Hepatocyte (in vitro differentiated cells): ENCODE data around the gene CYP27C1. TPM values are rescaled to one million over a fixed set of nuclear protein-coding genes. Genes with fewer than 3 reads are reported as not detected.

ENCODE experiments used
- DNase-seq: peaks from one replicate; pipeline ENCODE4 v3.0.0-alpha.2; 2016; ENCODE audit warnings: low spot score
- H2AFZ ChIP-seq: fragments of 200-600 bp; sonication (generic); 2 replicates; pipeline ENCODE4 v1.6.0; 2016; ENCODE audit warnings: antibody characterized with exemption, mild to moderate bottlenecking
- H3K27ac ChIP-seq: fragments of 200-600 bp; sonication (generic); 2 replicates; pipeline ENCODE4 v1.5.1; 2016; ENCODE audit warnings: mild to moderate bottlenecking
- H3K27me3 ChIP-seq: fragments of 200-600 bp; sonication (generic); 2 replicates; pipeline ENCODE4 v1.6.1; 2016
- H3K36me3 ChIP-seq: fragments of 200-600 bp; sonication (generic); replicated peaks from 2 replicates; pipeline ENCODE4 v1.5.1; 2016; ENCODE audit warnings: low read depth; ENCODE audit not compliant: insufficient read depth
- H3K4me1 ChIP-seq: fragments of 200-600 bp; sonication (generic); 2 replicates; pipeline ENCODE4 v1.5.1; 2016; ENCODE audit warnings: mild to moderate bottlenecking, moderate library complexity; ENCODE audit not compliant: insufficient read depth
- H3K4me2 ChIP-seq: fragments of 200-600 bp; sonication (generic); 2 replicates; pipeline ENCODE4 v1.6.0; 2016
- H3K4me3 ChIP-seq: fragments of 200-600 bp; sonication (generic); 2 replicates; pipeline ENCODE4 v1.5.1; 2016; ENCODE audit warnings: mild to moderate bottlenecking
- H3K79me2 ChIP-seq: fragments of 200-600 bp; sonication (generic); 2 replicates; pipeline ENCODE4 v1.6.0; 2017; ENCODE audit warnings: mild to moderate bottlenecking
- H3K9me2 ChIP-seq: fragments of 200-600 bp; sonication (generic); replicated peaks from 2 replicates; pipeline ENCODE4 v1.6.0; 2017; ENCODE audit warnings: mild to moderate bottlenecking; ENCODE audit not compliant: insufficient read depth
- H3K9me3 ChIP-seq: fragments of 200-600 bp; sonication (generic); 2 replicates; pipeline ENCODE4 v1.5.1; 2016; ENCODE audit warnings: low read depth, mild to moderate bottlenecking
- H4K20me1 ChIP-seq: fragments of 200-600 bp; sonication (generic); 2 replicates; pipeline ENCODE4 v1.6.0; 2016; ENCODE audit warnings: mild to moderate bottlenecking; ENCODE audit not compliant: insufficient read depth, poor library complexity, severe bottlenecking
- EZH2 ChIP-seq: fragments of 200-600 bp; sonication (generic); IDR thresholded peaks from 2 replicates; pipeline ENCODE4 v1.6.1; 2016; ENCODE audit warnings: antibody characterized with exemption, mild to moderate bottlenecking, borderline replicate concordance
- EZH2phosphoT487 ChIP-seq: fragments of 200-600 bp; sonication (generic); IDR thresholded peaks from one replicate; pipeline ENCODE4 v1.6.1; 2018; ENCODE audit warnings: antibody characterized with exemption, mild to moderate bottlenecking, low read depth, moderate library complexity; ENCODE audit not compliant: unreplicated experiment, severe bottlenecking
- WGBS: methylation state at CpG from one replicate; pipeline ENCODE4 v1.1.6; 2016; ENCODE audit warnings: low lambda C conversion rate; ENCODE audit errors: missing lambda C conversion rate; 5-methylcytosine and 5-hydroxymethylcytosine counted together
- polyA plus RNA-seq: library from polyadenylated mRNA; unstranded; fragments of >200 nt; fragmentation: Nextera tagmentation; extraction: Ambion mirVana; gene quantifications from 2 replicates; pipeline ENCODE4 v1.2.1, GENCODE V29; 2016
- total RNA-seq: library from RNA; depleted of rRNA; stranded (reverse); fragments of >200 nt; gene quantifications from 2 replicates; pipeline ENCODE4 v1.2.3, GENCODE V29; 2014
- TF ChIP-seq, protein P1 (sequence below): fragments of 200-600 bp; sonication (generic); IDR thresholded peaks from 2 replicates; pipeline ENCODE4 v1.5.1; 2016; ENCODE audit warnings: antibody characterized with exemption, mild to moderate bottlenecking; ENCODE audit not compliant: poor library complexity

The CYP27C1 gene
- total and polyA plus RNA-seq, 2 experiments from 2014 or later = 1.2 to 1.4 TPM

- no peak overlapping the region for H2AFZ ChIP-seq
- H3K27me3 ChIP-seq = no peaks in the 10 kb centered on the region
- no peaks in the 10 kb centered on the region for H3K9me3 ChIP-seq
- H3K27ac ChIP-seq = peak overlapping the region; percentile 22
- H4K20me1 ChIP-seq = no peaks in the 10 kb centered on the region
- WGBS = 56% methylated on average over 5 of the region's 5 CpGs
- H3K79me2 ChIP-seq = no peaks in the 10 kb centered on the region
- no peak overlapping the region for H3K4me2 ChIP-seq
- no peak overlapping the region for H3K4me3 ChIP-seq
- TF ChIP-seq, protein P1, sequence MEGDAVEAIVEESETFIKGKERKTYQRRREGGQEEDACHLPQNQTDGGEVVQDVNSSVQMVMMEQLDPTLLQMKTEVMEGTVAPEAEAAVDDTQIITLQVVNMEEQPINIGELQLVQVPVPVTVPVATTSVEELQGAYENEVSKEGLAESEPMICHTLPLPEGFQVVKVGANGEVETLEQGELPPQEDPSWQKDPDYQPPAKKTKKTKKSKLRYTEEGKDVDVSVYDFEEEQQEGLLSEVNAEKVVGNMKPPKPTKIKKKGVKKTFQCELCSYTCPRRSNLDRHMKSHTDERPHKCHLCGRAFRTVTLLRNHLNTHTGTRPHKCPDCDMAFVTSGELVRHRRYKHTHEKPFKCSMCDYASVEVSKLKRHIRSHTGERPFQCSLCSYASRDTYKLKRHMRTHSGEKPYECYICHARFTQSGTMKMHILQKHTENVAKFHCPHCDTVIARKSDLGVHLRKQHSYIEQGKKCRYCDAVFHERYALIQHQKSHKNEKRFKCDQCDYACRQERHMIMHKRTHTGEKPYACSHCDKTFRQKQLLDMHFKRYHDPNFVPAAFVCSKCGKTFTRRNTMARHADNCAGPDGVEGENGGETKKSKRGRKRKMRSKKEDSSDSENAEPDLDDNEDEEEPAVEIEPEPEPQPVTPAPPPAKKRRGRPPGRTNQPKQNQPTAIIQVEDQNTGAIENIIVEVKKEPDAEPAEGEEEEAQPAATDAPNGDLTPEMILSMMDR = no peak
- TF ChIP-seq EZH2phosphoT487 = no peak
- TF ChIP-seq EZH2 = no peak
- no peak for DNase-seq
- H3K4me1 ChIP-seq = no peaks in the 10 kb centered on the region
- no peaks in the 10 kb centered on the region for H3K36me3 ChIP-seq
- no peaks in the 10 kb centered on the region for H3K9me2 ChIP-seq
Measured at GRCh38 chr2:127193967-127194280, 26.2 kb downstream of the CYP27C1 start.

DNA sequence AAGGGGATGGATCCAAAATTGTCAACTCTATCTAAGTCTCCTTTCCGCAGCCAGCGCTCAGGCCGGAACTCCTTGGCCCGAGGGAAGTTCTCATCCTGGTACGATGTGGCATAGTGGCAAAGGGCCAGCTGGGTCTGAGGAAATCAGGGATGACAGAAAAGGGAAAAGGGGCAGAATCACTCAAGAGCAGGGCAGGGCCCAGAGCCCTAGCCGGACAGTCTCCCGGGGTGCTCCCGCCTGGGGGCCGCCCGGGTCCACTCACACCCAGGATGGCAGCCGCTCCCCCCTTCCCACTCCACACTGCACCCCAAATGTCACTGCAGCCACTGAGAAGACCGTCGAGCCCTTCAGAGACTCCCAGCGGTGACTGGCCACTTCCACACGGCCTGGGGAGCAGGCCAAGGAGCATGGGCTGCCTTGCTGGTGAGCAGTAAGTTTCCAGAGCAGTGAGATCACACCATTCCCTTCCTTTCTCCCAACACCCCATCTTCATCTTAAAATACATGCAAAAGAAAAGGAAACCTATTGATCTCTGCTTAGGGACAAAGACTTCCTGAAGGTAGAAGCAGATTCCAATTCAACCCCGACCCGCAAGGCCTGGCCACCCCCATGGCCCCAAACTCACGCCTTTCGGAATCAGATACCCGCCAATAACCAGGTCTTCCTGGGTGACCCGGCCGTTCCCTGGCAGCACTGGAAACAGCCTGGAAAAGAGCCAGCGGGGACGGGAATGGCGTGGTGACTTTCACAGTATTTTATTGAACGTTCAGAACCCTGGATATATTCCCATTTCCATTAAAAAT is 26.7 kb downstream of the CYP27C1 start:
- 87% methylated on average over 22 of the region's 26 CpGs for WGBS
- TF ChIP-seq, protein P1 = no peak
- TF ChIP-seq EZH2 = no peak
- no peak for TF ChIP-seq EZH2phosphoT487
- H2AFZ ChIP-seq = no peak overlapping the region
- peak overlapping the region; percentile 22 for H3K27ac ChIP-seq
- no peak overlapping the region for H3K4me2 ChIP-seq
- H3K4me1 ChIP-seq = no peaks in the 10 kb centered on the region
- no peaks in the 10 kb centered on the region for H3K9me3 ChIP-seq
- H4K20me1 ChIP-seq = no peaks in the 10 kb centered on the region
- H3K9me2 ChIP-seq = no peaks in the 10 kb centered on the region
- no peaks in the 10 kb centered on the region for H3K27me3 ChIP-seq
- H3K4me3 ChIP-seq = no peak overlapping the region
- DNase-seq = no peak
- no peaks in the 10 kb centered on the region for H3K36me3 ChIP-seq
- no peaks in the 10 kb centered on the region for H3K79me2 ChIP-seq

- Histone ChIP-seq H3K27me3 (no peaks in the 10 kb centered on the region), H3K4me3 (no peak overlapping the region), H3K4me2 (no peak overlapping the region), H3K27ac (no peak overlapping the region), H3K79me2 (no peaks in the 10 kb centered on the region), H3K9me3 (no peaks in the 10 kb centered on the region), H3K4me1 (no peaks in the 10 kb centered on the region), H3K36me3 (no peaks in the 10 kb centered on the region), H3K9me2 (no peaks in the 10 kb centered on the region), H4K20me1 (no peaks in the 10 kb centered on the region), H2AFZ (no peak overlapping the region)
- TF ChIP-seq EZH2phosphoT487 = no peak
- 91% methylated on average over 13 of the region's 13 CpGs for WGBS
- no peak for DNase-seq
Measured at GRCh38 chr2:127191331-127192219, 28.5 kb downstream of the CYP27C1 start.

GRCh38 chr2:127188797-127189196 is 31.3 kb downstream of the CYP27C1 start:
- Histone ChIP-seq H3K9me3 (no peaks in the 10 kb centered on the region), H3K79me2 (no peaks in the 10 kb centered on the region), H3K27me3 (no peaks in the 10 kb centered on the region), H3K9me2 (no peaks in the 10 kb centered on the region), H3K36me3 (no peaks in the 10 kb centered on the region), H3K4me3 (no peak overlapping the region), H2AFZ (no peak overlapping the region), H3K27ac (no peak overlapping the region), H3K4me1 (no peaks in the 10 kb centered on the region), H4K20me1 (no peaks in the 10 kb centered on the region), H3K4me2 (no peak overlapping the region)
- DNase-seq = no peak
- no peak for TF ChIP-seq EZH2phosphoT487
- TF ChIP-seq, protein P1 = no peak
- TF ChIP-seq EZH2 = no peak
- WGBS = over 99% methylated on average over 7 of the region's 8 CpGs
